OCI-LY3 (cell line): ENCODE measurements around the gene TRABD.

Experiments used
- CTCF ChIP-seq: fragments of 200-600, 300-600 bp; sonication (generic); IDR thresholded peaks from 2 replicates; pipeline ENCODE4 v1.5.1; 2014; ENCODE audit warnings: antibody characterized with exemption, low read length, low read depth
- EZH2phosphoT487 ChIP-seq: fragments of 200-600 bp; shearing (Covaris generic); IDR thresholded peaks from 2 replicates; pipeline ENCODE4 v1.6.1; 2018; ENCODE audit warnings: antibody characterized with exemption, mixed run types, low read depth

DNA sequence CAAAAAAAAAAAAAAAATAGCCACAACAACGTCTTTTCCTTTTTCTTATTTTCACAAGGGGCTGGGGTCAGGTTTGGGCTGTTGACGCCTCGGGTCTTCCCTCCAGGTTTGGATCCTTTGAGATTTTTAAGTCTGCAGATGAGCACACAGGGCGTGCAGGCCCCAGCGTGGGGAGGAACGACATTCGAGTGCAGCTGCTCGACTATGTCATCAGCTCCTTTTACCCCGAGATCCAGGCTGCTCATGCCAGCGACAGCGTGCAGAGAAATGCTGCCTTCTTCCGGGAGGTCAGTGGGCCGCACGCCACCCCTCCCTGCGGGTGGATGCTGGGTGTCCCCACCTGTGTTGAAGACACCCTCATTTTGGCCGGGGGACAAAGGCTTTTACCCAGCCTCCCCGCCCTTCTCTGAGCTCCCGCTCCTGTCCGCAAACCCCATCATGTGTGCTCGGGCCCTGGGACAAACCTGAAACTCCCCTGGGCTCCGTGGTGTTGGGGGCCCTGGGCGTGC is 22.8 kb downstream of the TRABD start:
- no peak for TF ChIP-seq CTCF
- TF ChIP-seq EZH2phosphoT487, result no peak
